PC-9 (cell line): Measurements from ENCODE around the gene CACNA1S. TPM values are rescaled to one million over a fixed set of nuclear protein-coding genes. Genes with fewer than 3 reads are reported as not detected.

Experiments
- BruUV-seq: library from RNA; stranded (reverse); fragments of 400-500 nt; replicated peaks from 2 replicates; lab custom pipeline; 2021; lab: Mats Ljungman, UMichigan
- CTCF ChIA-PET: fragments of 300-600 bp; sonication (Branson Sonifier 250); formaldehyde crosslinking; loops from one replicate; lab custom pipeline; 2022; ENCODE audit warnings: antibody characterized with exemption; lab: Charles Lee
- POLR2A ChIA-PET: fragments of 300-600 bp; sonication (Branson Sonifier 250); formaldehyde crosslinking; loops from one replicate; lab custom pipeline; 2022; ENCODE audit warnings: antibody characterized with exemption; ENCODE audit not compliant: unreplicated experiment; lab: Charles Lee
- DNase-seq, 2 experiments: peaks; one replicate each; pipeline versions ENCODE4 v3.0.0 to v3.0.0-alpha.2; 2015 to 2022; ENCODE audit warnings: mixed read lengths in 1 of 2
- H2AFZ ChIP-seq: fragments of 200-600 bp; sonication (generic); 2 replicates; pipeline ENCODE4 v1.8.1; 2017; ENCODE audit warnings: antibody characterized with exemption
- H3F3A ChIP-seq: fragments of 200-600 bp; sonication (generic); 2 replicates; pipeline ENCODE4 v1.8.1; 2017; ENCODE audit warnings: antibody characterized with exemption, mild to moderate bottlenecking, low read depth; ENCODE audit not compliant: insufficient read depth
- H3K27ac ChIP-seq: fragments of 200-600 bp; sonication (generic); 2 replicates; pipeline ENCODE4 v1.6.1; 2016; ENCODE audit warnings: mixed run types
- H3K27me3 ChIP-seq: fragments of 200-600 bp; sonication (generic); 2 replicates; pipeline ENCODE4 v1.6.1; 2016; ENCODE audit warnings: low read depth, mixed run types; ENCODE audit not compliant: insufficient read depth
- H3K36me3 ChIP-seq: fragments of 200-600 bp; sonication (generic); 2 replicates; pipeline ENCODE4 v1.6.1; 2016; ENCODE audit warnings: low read depth, mixed run types
- H3K4me1 ChIP-seq: fragments of 200-600 bp; sonication (generic); replicated peaks from 2 replicates; pipeline ENCODE4 v1.6.1; 2016; ENCODE audit warnings: mixed run types; ENCODE audit not compliant: insufficient read depth
- H3K4me2 ChIP-seq: fragments of 200-600 bp; sonication (generic); 2 replicates; pipeline ENCODE4 v1.6.1; 2017; ENCODE audit warnings: mixed run types
- H3K4me3 ChIP-seq: fragments of 200-600 bp; sonication (generic); 2 replicates; pipeline ENCODE4 v1.6.1; 2016; ENCODE audit warnings: mixed run types
- H3K79me2 ChIP-seq: fragments of 200-600 bp; sonication (generic); 2 replicates; pipeline ENCODE4 v1.6.1; 2017; ENCODE audit warnings: low read depth, mixed run types
- H3K9me2 ChIP-seq: fragments of 200-600 bp; sonication (generic); 2 replicates; pipeline ENCODE4 v1.8.1; 2017; ENCODE audit warnings: mild to moderate bottlenecking; ENCODE audit not compliant: insufficient read depth
- H3K9me3 ChIP-seq: fragments of 200-600 bp; sonication (generic); 2 replicates; pipeline ENCODE4 v1.8.1; 2016; ENCODE audit warnings: low read depth; ENCODE audit not compliant: insufficient read depth
- H4K20me1 ChIP-seq: fragments of 200-600 bp; sonication (generic); 2 replicates; pipeline ENCODE4 v1.8.1; 2017; ENCODE audit not compliant: insufficient read depth
- CTCF ChIP-seq: fragments of 200-600 bp; sonication (generic); conservative IDR thresholded peaks from 2 replicates; pipeline ENCODE4 v1.6.1; 2017; ENCODE audit warnings: mixed run types, antibody characterized with exemption, mild to moderate bottlenecking, moderate library complexity
- EZH2 ChIP-seq: fragments of 200-600 bp; sonication (generic); IDR thresholded peaks from 2 replicates; pipeline ENCODE4 v1.8.0; 2017; ENCODE audit warnings: antibody characterized with exemption, low read depth
- intact Hi-C: fragments of 100-400 bp; cut with micrococcal nuclease; formaldehyde crosslinking; loops from one replicate; pipeline ENCODE4 v1.10.0; 2022; ENCODE audit not compliant: unreplicated experiment
- total RNA-seq: library from RNA; stranded (reverse); gene quantifications from 2 replicates; pipeline ENCODE4 v1.2.3, GENCODE V29; 2021

Gene CACNA1S
- total RNA-seq, 1 experiment from 2014 or later, result not detected

GRCh38 chr1:201072149-201072548, 40.1 kb downstream of the CACNA1S start:
- intact Hi-C loops, result no loop called here
- POLR2A ChIA-PET, result interaction anchor here (0.5 kb wide), 1 partner anchor 154 kb away, joined by 3 read pairs; no protein-coding TSS in a partner anchor
- Histone ChIP-seq H2AFZ (no peak overlapping the region), H3K4me3 (no peak overlapping the region), H3K27me3 (peaks cover 66% of the 10 kb centered on the region), H3K4me2 (no peak overlapping the region), H3K36me3 (no peaks in the 10 kb centered on the region), H3K9me2 (no peaks in the 10 kb centered on the region), H3K79me2 (no peaks in the 10 kb centered on the region), H3K9me3 (no peaks in the 10 kb centered on the region), H3F3A (no peaks in the 10 kb centered on the region), H3K27ac (no peak overlapping the region), H3K4me1 (no peaks in the 10 kb centered on the region), H4K20me1 (no peaks in the 10 kb centered on the region)
- DNase-seq, result no peak
- BruUV-seq, result no TSS peak
- TF ChIP-seq EZH2 (no peak), CTCF (no peak)
- CTCF ChIA-PET, result no interaction called here

- no peak overlapping the region for H2AFZ ChIP-seq
- no peak for TF ChIP-seq EZH2
- TF ChIP-seq CTCF, result no peak
- no peaks in the 10 kb centered on the region for H3K79me2 ChIP-seq
- no peaks in the 10 kb centered on the region for H3K9me2 ChIP-seq
- CTCF ChIA-PET, result interaction anchor here (0.7 kb wide), 1 partner anchor 182 kb away, joined by 3 read pairs; no protein-coding TSS in a partner anchor
- H3K36me3 ChIP-seq, result no peaks in the 10 kb centered on the region
- H3K27me3 ChIP-seq, result peaks cover 68% of the 10 kb centered on the region
- intact Hi-C loops, result no loop called here
- DNase-seq, result no peak
- no peaks in the 10 kb centered on the region for H4K20me1 ChIP-seq
- H3K4me3 ChIP-seq, result no peak overlapping the region
- POLR2A ChIA-PET, result no interaction called here
- BruUV-seq, result no TSS peak
- H3K4me1 ChIP-seq, result no peaks in the 10 kb centered on the region
- no peaks in the 10 kb centered on the region for H3F3A ChIP-seq
- H3K9me3 ChIP-seq, result no peaks in the 10 kb centered on the region
- H3K27ac ChIP-seq, result no peak overlapping the region
- no peak overlapping the region for H3K4me2 ChIP-seq
Observed at GRCh38 chr1:201069636-201070035, 42.6 kb downstream of the CACNA1S start.

GRCh38 chr1:201068976-201069375, 43.2 kb downstream of the CACNA1S start:
- CTCF ChIA-PET, result no interaction called here
- BruUV-seq, result no TSS peak

More at GRCh38 chr1:201068976-201069375, 43.2 kb downstream of the CACNA1S start:
- H3K79me2 ChIP-seq, result no peaks in the 10 kb centered on the region
- H3K4me1 ChIP-seq, result no peaks in the 10 kb centered on the region
- DNase-seq, result no peak
- no peak overlapping the region for H3K4me3 ChIP-seq
- H3K9me2 ChIP-seq, result no peaks in the 10 kb centered on the region
- H3K9me3 ChIP-seq, result no peaks in the 10 kb centered on the region
- intact Hi-C loops, result no loop called here
- no peaks in the 10 kb centered on the region for H3F3A ChIP-seq
- no peaks in the 10 kb centered on the region for H4K20me1 ChIP-seq
- peaks cover 70% of the 10 kb centered on the region for H3K27me3 ChIP-seq
- TF ChIP-seq CTCF, result no peak
- TF ChIP-seq EZH2, result no peak
- H3K27ac ChIP-seq, result no peak overlapping the region
- H2AFZ ChIP-seq, result no peak overlapping the region
- no peak overlapping the region for H3K4me2 ChIP-seq
- no peaks in the 10 kb centered on the region for H3K36me3 ChIP-seq
- POLR2A ChIA-PET, result interaction anchor here (0.6 kb wide), 1 partner anchor 447 kb away, joined by 19 read pairs; no protein-coding TSS in a partner anchor
